ENCODE measurements around the gene TP53TG3.
"Not testable (repeated sequence)": the region's sequence is repeated elsewhere in the genome, so short reads cannot be mapped to it uniquely, and the experiment has no call there.

The TP53TG3 gene, protein sequence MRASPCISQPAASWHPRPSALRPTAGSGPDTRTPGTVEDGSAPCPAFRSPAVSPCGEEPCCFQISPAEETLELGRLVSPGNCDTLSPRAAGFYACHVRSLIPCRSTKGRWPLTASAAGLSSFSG

DNA sequence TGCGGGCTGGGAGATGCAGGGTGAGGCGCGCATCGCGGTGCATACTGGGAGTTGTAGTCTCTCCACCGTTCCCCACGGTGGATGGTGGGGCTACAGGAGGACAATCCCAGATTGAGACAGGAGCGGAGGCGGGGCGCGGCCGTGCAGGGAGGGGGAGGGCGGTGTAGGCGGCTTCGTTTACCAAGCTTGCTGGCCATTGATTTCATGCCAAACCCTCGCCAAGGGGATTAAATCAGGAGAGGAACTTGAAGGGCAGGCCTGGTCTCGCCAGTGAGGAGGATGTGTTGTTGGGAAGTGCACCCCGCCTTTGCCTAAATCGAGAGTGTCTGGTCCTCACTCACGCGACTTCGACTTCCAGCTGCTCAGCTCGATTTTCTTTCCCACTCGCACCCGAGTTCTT is at the start of gene TP53TG3:
TP53TG3 (minus strand) TSS at position 101 of the 400 bp plus-strand sequence; CDS start at position 33, 68 bp downstream.
- not testable (repeated sequence) for DNase-seq (ENCODE audit: low spot score)

DNA sequence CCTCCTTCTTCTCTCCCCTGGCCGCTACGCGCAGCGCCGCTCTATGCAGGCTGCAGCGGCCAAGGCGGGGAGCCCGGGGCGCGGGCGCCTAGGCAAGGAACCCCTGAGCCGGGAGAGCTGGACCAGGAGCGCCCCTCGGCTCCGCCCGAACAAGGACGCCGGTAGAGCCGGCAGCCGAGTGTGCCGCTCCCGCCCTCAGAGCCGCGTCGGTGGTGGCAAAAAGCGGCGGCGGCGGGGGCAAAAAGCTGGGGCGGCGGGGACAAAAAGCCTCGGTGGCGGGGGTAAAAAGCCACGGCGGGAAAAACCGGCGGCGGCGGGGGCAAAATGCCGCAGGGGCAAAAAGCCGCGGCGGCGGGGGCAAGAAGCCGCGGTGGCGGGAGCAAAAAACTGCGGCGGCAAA is 25.1 kb downstream of the TP53TG3 start:
- not testable (repeated sequence) for DNase-seq (ENCODE audit: low spot score)

- DNase-seq (ENCODE audit: low spot score) = not testable (repeated sequence)
These were observed 28.4 kb downstream of the TP53TG3 start for GRCh38 chr16:32647562-32647961.

DNA sequence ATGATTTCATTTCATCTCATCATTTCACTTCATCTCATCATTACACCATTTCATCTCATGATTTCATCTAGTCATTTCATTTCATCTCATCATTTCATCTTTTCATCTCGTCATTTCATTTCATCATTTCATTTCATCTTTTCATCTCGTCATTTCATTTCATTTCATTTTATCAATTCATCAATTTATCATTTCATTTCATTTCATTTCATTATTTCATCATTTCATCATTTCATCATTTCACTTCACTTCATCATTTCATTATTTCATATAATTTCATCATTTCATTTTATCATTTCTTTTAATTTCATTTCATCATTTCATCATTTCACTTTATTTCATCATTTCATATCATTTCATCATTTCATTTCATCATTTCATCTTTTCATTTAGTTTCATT is 29.2 kb downstream of the TP53TG3 start:
- not testable (repeated sequence) for DNase-seq (ENCODE audit: low spot score)

GRCh38 chr16:32646177-32646576 is 29.8 kb downstream of the TP53TG3 start:
- DNase-seq (ENCODE audit: low spot score) = not testable (repeated sequence)

DNA sequence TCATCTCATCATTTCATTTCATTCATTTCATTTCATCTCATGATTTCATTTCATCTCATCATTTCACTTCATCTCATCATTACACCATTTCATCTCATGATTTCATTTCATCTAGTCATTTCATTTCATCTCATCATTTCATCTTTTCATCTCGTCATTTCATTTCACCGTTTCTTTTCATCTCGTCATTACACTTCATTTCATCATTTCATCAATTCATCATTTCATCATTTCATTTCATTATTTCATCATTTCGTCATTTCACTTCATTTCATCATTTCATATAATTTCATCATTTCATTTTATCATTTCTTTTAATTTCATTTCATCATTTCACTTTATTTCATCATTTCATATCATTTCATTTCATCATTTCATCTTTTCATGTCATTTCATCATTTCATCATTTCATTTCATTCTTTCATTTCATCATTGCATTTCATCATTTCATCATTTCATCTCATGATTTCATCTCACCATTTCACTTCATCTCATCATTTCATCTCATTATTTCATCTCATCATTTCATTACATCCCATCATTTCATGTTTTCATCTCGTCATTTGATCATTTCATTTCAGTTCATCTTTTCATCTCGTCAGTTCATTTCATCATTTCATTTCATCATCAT is 30.6 kb downstream of the TP53TG3 start:
- not testable (repeated sequence) for DNase-seq (ENCODE audit: low spot score)

DNA sequence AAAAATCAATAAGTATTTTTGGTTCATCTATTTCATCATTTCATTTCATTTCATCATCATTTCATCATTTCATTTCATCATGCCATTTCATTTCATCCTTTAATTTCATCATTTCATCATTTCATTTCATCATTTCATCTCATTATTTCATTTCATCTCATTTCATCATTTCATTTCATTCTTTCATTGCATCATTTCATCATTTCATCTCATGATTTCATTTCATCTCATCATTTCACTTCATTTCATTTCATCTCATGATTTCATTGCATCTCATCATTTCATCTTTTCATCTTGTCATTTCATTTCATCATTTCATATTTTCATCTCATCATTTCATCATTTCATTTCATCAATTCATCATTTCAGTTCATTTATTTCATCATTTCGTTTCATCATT is 31.2 kb downstream of the TP53TG3 start:
- DNase-seq (ENCODE audit: low spot score) = not testable (repeated sequence)

GRCh38 chr16:32637614-32638013 is 38.4 kb downstream of the TP53TG3 start:
- not testable (repeated sequence) for DNase-seq (ENCODE audit: low spot score)

GRCh38 chr16:32632096-32632495 is 43.9 kb downstream of the TP53TG3 start:
- DNase-seq (ENCODE audit: low spot score) = not testable (repeated sequence)
